NCI-H226 (cell line): ENCODE measurements around the gene TMPRSS11D.

Experiments used
- DNase-seq: peaks from one replicate; pipeline ENCODE4 v3.0.0-alpha.2; 2015

The TMPRSS11D gene, protein sequence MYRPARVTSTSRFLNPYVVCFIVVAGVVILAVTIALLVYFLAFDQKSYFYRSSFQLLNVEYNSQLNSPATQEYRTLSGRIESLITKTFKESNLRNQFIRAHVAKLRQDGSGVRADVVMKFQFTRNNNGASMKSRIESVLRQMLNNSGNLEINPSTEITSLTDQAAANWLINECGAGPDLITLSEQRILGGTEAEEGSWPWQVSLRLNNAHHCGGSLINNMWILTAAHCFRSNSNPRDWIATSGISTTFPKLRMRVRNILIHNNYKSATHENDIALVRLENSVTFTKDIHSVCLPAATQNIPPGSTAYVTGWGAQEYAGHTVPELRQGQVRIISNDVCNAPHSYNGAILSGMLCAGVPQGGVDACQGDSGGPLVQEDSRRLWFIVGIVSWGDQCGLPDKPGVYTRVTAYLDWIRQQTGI

GRCh38 chr4:67883902-67884301, at the start of gene TMPRSS11D:
TSS of gene TMPRSS11D (minus strand) at chr4:67884002. CDS start at chr4:67883933, 69 bp downstream.
- DNase-seq = no peak

DNA sequence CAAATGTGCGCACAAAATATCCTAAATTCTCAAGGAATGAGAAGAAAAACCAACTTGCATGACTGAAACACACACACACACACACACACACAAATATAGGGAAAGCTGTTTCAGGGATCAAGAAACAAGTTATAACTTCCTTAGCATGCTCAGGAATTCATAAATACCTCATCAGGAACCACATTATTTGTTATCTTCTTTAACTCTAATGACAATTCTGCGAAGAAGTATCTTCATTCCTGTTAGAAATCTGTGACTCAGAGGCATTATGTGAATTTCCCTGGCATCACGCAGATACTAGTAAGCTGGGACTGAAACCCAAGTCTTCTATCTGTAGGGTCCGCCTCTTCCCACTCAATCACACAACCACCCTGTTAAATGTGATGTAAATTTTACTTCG, 49.2 kb upstream of the TMPRSS11D start:
- no peak for DNase-seq

DNA sequence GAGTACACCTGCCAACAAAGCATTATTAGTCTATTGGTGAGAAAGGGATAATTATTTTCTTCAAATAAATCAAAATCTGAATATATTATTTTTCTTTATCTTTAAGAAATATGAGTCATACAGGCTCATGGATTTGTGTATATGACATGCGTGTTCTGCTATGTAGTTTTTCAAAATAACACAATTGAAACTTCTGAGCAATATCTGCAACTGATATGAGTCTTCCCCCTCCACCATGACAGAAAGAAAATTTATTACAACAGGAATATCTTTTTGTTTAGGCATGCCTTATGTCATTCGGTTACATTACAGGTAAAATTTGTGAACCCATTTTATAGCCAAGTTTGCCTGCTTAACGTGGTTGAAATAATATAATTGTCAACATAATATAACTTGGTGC, 47.5 kb upstream of the TMPRSS11D start:
- DNase-seq = no peak

DNA sequence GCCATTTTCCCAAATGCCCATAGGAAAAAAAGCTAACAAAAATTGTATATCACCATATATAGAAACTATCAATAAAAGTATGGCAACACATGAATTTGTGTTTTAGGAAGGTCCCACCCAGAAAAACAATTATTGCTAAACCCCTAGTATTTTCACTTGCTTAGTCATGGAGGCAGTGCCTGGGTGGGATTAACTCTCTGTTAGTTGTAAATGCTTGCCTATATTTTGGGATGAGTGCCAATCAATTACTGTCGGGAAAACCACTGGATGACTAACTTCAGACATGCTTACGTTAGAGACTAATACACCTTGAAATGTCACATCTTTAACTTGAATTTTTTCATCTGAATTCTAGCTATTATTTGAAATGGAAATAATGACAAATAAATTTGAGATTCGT, 45.6 kb upstream of the TMPRSS11D start:
- DNase-seq = peak; percentile 67

GRCh38 chr4:67928546-67928945, 44.7 kb upstream of the TMPRSS11D start:
- DNase-seq = peak; percentile 35

- DNase-seq = no peak
These were observed 43.4 kb upstream of the TMPRSS11D start for GRCh38 chr4:67927251-67927650.

- DNase-seq = no peak
These were observed 42.7 kb upstream of the TMPRSS11D start for GRCh38 chr4:67926485-67926884.

- DNase-seq = no peak
These were observed 38.9 kb upstream of the TMPRSS11D start for GRCh38 chr4:67922697-67923096.

DNA sequence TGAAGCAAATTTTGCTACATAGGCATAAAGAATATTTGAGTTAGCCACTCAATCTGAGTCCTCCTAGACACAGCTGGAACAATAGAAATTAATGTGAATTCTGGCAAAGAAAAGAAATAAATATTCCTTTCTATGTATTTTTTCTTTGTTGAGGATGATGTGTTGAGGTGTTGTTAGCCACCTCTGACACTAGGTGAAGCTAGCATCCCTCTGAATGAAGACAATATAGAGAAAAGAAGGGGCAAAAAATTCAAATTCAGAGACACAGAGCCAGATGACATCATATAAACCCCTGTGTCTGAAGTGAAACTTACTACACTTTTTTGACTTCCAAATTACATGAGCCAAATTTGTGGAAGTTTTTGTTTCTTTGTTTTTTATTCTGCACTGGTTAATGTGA, 34.6 kb upstream of the TMPRSS11D start:
- DNase-seq = no peak

- no peak for DNase-seq
These were observed 31.7 kb upstream of the TMPRSS11D start for GRCh38 chr4:67915400-67915966.

DNA sequence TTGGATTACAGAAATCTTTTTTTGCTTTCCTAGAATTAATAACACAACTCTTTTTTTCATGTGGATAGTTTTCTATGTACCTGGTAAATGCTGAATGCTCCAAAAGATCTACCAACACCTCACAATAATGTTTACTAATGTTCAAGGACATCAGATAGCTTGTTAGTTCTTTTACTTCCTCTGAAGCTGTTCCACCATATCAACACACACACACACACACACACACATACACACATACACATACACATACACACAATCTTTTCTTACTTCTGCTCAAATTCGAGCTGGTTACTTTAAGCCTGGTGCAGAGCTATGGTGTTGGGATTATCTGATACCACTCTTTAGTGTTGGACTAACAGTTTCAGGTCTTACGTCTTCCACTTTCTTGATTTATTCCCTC, 28.3 kb upstream of the TMPRSS11D start:
- DNase-seq = no peak

DNA sequence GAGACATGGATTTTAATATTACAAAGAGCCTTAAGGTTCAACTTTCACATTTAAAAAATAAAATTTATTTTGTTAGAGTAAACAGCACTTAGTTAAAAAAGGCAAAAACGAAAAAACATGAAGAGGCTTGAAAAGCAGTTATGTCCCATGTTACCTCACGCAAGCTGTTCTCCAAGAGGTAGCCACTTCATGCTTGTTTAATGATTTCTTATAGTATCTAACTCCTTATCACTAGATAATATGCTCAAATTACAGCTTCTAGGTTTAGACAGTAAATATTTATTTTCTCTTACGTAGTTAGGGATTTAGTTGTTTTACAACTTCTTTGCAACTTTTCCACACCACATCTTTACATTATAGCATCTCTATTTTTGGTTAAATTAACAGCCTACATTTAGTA, 27.8 kb upstream of the TMPRSS11D start:
- no peak for DNase-seq

GRCh38 chr4:67911141-67911540, 27.3 kb upstream of the TMPRSS11D start:
- DNase-seq = no peak

DNA sequence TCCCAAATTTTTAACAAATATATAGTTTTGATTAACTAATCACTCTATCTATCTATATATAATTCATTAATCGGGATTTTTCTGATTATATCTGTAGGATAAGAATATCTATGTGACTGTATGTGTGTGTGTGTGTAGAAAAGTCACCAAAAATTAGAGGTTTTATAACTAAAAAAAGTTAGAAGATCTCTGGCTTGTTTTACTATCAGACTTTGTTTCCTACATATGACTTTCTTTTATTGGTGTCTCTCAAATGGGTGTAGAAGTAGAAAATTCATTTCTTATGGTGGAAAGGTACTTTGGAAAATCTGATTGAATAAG, 26.7 kb upstream of the TMPRSS11D start:
- no peak for DNase-seq

- no peak for DNase-seq
These were observed 26.2 kb upstream of the TMPRSS11D start for GRCh38 chr4:67909905-67910584.

- DNase-seq = no peak
These were observed 23.8 kb upstream of the TMPRSS11D start for GRCh38 chr4:67907650-67908049.

DNA sequence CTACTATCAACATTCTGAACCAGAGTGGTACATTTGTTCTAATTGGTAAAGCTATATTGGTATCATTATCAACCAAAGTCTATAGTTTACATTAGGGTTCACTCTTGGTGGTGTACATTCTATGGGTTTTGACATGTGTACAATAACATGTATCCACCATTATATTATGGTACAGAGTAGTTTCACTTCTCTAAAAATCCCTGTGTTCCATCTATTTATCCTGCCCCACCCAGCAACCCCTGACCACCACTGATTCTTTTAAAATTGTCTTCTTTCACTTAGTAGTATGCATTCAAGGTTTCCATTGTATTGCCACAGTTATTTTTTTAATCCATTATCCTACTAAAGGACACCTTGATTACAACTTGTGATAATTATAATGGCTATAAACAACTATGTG, 15.3 kb upstream of the TMPRSS11D start:
- DNase-seq = no peak

DNA sequence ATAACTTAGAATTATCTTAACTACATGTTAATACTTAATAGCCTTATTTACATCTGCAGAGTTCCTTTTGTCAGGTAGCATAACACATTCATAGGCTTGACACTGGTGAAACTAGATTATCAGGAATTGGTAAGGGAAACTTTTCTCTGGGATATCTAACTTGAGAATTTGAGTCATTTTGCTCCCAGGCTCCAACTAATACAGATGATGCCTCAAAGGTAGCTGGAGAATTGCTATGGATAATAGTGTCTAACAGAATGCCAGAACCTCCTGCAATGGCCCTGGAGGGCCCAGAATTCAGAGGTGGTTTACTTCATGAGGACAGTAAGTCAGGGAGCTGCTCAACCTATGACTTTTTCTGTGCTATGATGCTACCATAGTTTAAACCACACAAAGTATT, 13.9 kb upstream of the TMPRSS11D start:
- DNase-seq = no peak

DNA sequence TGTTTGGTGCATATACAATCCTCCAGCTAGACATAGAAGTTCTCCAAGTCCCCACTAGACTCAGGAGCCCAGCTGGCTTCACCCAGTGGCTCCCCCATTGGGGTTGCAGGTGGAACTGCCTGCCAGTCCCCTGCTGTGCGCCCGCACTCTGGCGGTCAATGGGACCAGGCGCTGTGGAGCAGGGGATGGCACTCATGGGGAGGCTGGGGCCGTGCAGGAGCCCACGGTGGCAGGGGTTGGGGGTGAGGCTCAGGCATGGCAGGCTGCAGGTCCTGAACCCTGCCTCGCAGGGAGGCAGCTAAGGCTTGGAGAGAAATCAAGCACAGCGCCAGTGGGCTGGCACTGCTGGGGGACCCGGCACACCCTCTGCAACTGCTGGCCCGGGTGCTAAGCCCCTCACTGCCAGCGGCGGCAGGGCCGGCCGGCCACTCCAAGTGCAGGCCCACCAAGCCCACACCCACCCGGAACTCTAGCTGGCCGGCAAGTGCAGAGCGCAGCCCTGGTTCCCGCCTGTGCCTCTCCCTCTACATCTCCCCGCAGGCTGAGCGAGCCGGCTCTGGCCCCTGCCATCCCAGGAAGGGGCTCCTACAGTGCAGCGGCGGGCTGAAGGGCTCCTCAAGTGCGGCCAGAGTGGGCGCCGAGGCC, 12.7 kb upstream of the TMPRSS11D start:
- DNase-seq = no peak

DNA sequence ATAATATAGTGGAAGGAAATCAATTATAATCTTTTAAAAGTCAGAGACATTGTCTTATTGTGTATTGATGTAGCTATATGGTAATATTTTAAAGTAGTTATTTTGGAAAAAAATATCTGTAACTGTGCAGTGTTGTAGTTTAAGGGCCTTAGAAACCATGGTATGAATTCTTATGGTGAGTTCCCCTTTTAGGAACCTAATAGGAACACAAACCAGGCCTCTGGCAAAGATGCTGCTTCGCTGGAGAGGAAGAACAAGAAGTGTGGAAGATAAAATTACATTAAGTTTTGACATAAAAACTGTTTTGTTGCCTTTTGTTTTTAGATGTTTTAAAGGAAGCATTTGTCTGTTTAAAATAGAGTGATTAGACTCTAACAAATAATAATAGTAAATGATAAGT, 10.9 kb upstream of the TMPRSS11D start:
- DNase-seq = no peak

- no peak for DNase-seq
These were observed 9.1 kb upstream of the TMPRSS11D start for GRCh38 chr4:67892905-67893304.

- DNase-seq = no peak
These were observed 8.5 kb upstream of the TMPRSS11D start for GRCh38 chr4:67892253-67892652.

- DNase-seq = no peak
These were observed 7.8 kb upstream of the TMPRSS11D start for GRCh38 chr4:67891645-67892044.

- peak; percentile 23 for DNase-seq
These were observed 2.5 kb upstream of the TMPRSS11D start for GRCh38 chr4:67886281-67886680.
